Mucosa of descending colon (tissue), 3 donors: Measurements from ENCODE around the gene MRPS5. TPM values are rescaled to one million over a fixed set of nuclear protein-coding genes. Genes with fewer than 3 reads are reported as not detected.

Experiments used
- ATAC-seq: fragments of 200-7000 bp; cut with Tn5 transposase; one replicate; pipeline ENCODE4 v1.9.1; 2020; ENCODE audit warnings: mild to moderate bottlenecking, moderate library complexity
- DNase-seq, 3 donors: peaks; one replicate each; pipeline ENCODE4 v3.0.0-alpha.2; 2020
- H3K36me3 ChIP-seq: fragments of 200-600 bp; one replicate; pipeline ENCODE4 v1.8.0; 2021; ENCODE audit warnings: low read depth, mild to moderate bottlenecking
- H3K4me1 ChIP-seq: fragments of 200-600 bp; one replicate; pipeline ENCODE4 v1.8.0; 2021; ENCODE audit warnings: low read depth, mild to moderate bottlenecking
- H3K4me3 ChIP-seq: fragments of 200-600 bp; one replicate; pipeline ENCODE4 v1.8.0; 2021; ENCODE audit warnings: mild to moderate bottlenecking
- H3K9me3 ChIP-seq: fragments of 200-600 bp; one replicate; pipeline ENCODE4 v1.8.0; 2021; ENCODE audit warnings: mild to moderate bottlenecking
- intact Hi-C, 2 donors: fragments of 100-400 bp; cut with DNase I in 1 of 2; cut with micrococcal nuclease in 1 of 2; formaldehyde crosslinking; loops; one replicate each; pipeline versions ENCODE4 v1.11.0 to v1.11.1; 2022; cut with DNase I, micrococcal nuclease
- total RNA-seq, 3 donors: library from RNA; stranded (reverse); fragmentation: NEBNext Ultra II Directional in 2 of 3; extraction: Animal tissue kit (Norgen Biotek cat#: 25700) in 2 of 3; gene quantifications; one replicate each; pipeline versions ENCODE4 v1.2.1 to v1.2.4, GENCODE V29; 2021 to 2023
- TF ChIP-seq, protein P1 (sequence below): fragments of 200-600 bp; IDR thresholded peaks from one replicate; pipeline ENCODE4 v1.8.0; 2022; ENCODE audit warnings: antibody characterized with exemption, mild to moderate bottlenecking
- donor health status: DM: no; HTN: no; CAD: no; lungs with moderate emphysema.
- donor health status: DM: no; HTN: no; CAD: no.
- donor health status: DM: no; HTN: yes; CAD: no.

MRPS5 gene
- total RNA-seq, 3 donors from 2014 or later = 65.1 to 69.6 (median 68.6) TPM

GRCh38 chr2:95159690-95160449 is 38.3 kb upstream of the MRPS5 start, which contains the start of gene ZNF514:
Gene ZNF514 (minus strand): TSS chr2:95159848. CDS start chr2:95153253, 6,595 bp downstream.
- DNase-seq (peak; percentile 82 to 86 (median 85)), ATAC-seq (peak; percentile 89)
- Histone ChIP-seq H3K9me3 (peaks cover 9% of the 10 kb centered on the region), H3K4me1 (peaks cover 12% of the 10 kb centered on the region), H3K36me3 (no peaks in the 10 kb centered on the region), H3K4me3 (peak within 1 kb of the TSS; percentile 40)
- TF ChIP-seq, protein P1, sequence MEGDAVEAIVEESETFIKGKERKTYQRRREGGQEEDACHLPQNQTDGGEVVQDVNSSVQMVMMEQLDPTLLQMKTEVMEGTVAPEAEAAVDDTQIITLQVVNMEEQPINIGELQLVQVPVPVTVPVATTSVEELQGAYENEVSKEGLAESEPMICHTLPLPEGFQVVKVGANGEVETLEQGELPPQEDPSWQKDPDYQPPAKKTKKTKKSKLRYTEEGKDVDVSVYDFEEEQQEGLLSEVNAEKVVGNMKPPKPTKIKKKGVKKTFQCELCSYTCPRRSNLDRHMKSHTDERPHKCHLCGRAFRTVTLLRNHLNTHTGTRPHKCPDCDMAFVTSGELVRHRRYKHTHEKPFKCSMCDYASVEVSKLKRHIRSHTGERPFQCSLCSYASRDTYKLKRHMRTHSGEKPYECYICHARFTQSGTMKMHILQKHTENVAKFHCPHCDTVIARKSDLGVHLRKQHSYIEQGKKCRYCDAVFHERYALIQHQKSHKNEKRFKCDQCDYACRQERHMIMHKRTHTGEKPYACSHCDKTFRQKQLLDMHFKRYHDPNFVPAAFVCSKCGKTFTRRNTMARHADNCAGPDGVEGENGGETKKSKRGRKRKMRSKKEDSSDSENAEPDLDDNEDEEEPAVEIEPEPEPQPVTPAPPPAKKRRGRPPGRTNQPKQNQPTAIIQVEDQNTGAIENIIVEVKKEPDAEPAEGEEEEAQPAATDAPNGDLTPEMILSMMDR = no peak
- intact Hi-C loops = no loop called here

DNA sequence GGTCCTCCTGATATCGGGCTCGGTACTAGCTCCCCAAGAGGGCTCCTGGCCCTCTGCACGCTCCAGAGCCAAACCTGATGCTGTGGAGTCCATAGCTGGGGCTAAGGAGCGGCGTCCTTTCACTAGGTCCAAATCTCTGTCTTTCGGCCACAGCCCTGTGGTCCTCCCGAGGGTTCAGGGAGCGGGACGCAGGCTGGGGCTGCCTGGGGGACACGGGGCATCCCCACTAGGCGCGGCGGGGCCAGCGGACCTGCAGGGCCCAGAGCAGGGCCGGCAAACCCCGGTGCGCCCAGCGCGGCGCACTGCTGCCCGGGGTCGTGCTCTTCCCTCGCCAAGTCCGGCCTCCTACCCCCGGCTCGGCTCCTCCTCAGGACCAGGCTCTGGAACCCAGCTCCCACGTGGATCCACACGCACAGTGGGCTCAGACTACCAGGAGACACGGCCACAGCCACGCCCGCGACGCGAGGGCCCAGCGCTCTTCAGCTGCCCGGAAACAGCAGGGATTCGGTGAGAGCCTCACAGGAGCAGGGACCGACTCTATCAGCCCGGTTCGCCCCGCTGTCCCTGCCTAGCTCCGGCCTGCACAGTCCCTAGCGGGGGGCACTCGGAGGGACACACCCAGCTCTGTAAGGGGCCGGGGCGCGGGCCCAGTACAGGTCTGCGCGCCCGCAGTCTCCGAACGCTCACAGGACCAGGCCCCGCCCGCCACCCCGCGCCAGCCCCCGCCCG is 37.4 kb upstream of the MRPS5 start:
- intact Hi-C loops = no loop called here
- ATAC-seq = peak; percentile 73
- Histone ChIP-seq H3K36me3 (no peaks in the 10 kb centered on the region), H3K4me1 (peaks cover 6% of the 10 kb centered on the region), H3K4me3 (peak overlapping the region; percentile 40), H3K9me3 (peaks cover 12% of the 10 kb centered on the region)
- TF ChIP-seq, protein P1 = no peak
- peak; percentile 56 to 76 (median 74) for DNase-seq

GRCh38 chr2:95158441-95158840 is 36.8 kb upstream of the MRPS5 start:
- DNase-seq (peak in 2 of 3 donors; percentile 32 to 55), ATAC-seq (peak; percentile 55)
- H3K9me3 ChIP-seq = peaks cover 17% of the 10 kb centered on the region
- intact Hi-C loops = no loop called here
- H3K4me1 ChIP-seq = peaks cover 6% of the 10 kb centered on the region
- H3K36me3 ChIP-seq = no peaks in the 10 kb centered on the region
- TF ChIP-seq, protein P1 = no peak
- H3K4me3 ChIP-seq = no peak overlapping the region

DNA sequence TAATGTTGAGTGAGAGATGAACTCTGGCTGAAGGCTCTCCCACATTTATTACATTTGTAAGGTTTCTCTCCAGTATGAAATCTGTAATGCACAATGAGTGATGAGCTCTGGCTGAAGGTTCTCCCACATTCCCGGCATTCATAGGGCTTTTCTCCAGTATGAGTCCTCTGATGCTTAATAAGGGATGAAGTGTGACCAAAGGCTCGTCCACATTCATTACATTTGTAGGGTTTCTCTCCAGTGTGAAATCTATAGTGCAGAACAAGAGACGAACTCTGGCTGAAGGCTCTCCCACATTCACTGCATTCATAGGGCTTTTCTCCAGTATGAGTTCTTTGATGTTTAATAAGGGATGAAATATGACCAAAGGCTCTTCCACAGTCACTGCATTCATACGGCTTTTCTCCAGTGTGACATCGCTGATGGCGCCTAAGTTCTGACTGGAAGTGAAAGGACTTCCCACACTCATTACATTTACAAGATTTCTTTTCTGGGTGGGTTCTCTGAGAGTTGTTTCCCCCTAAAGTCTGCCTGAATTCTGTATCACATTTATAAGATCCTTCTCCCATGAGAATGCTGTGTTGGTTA is 27.9 kb upstream of the MRPS5 start:
- intact Hi-C loops = no loop called here
- DNase-seq (no peak), ATAC-seq (no peak)
- TF ChIP-seq, protein P1 = no peak
- no peaks in the 10 kb centered on the region for H3K4me1 ChIP-seq
- peaks cover 23% of the 10 kb centered on the region for H3K36me3 ChIP-seq
- H3K4me3 ChIP-seq = no peak overlapping the region
- H3K9me3 ChIP-seq = peaks cover 98% of the 10 kb centered on the region

- intact Hi-C loops = no loop called here
- H3K4me1 ChIP-seq = no peaks in the 10 kb centered on the region
- no peak for ATAC-seq
- H3K9me3 ChIP-seq = peaks cover 99% of the 10 kb centered on the region
- no peaks in the 10 kb centered on the region for H3K36me3 ChIP-seq
- H3K4me3 ChIP-seq = no peak overlapping the region
- TF ChIP-seq, protein P1 = no peak
- no peak for DNase-seq
Measured at GRCh38 chr2:95143838-95144237, 22.2 kb upstream of the MRPS5 start.
